Activated CD4-positive, alpha-beta T cell treated with anti-CD3 and anti-CD28 coated beads for 24 hours (primary cell): Measurements from ENCODE around the gene TSPAN1.

Experiments
- DNase-seq, 2 donors: peaks; one replicate each; pipeline ENCODE4 v3.0.0-alpha.2; 2020; ENCODE audit warnings: low read depth in 2 of 2

The TSPAN1 gene

DNA sequence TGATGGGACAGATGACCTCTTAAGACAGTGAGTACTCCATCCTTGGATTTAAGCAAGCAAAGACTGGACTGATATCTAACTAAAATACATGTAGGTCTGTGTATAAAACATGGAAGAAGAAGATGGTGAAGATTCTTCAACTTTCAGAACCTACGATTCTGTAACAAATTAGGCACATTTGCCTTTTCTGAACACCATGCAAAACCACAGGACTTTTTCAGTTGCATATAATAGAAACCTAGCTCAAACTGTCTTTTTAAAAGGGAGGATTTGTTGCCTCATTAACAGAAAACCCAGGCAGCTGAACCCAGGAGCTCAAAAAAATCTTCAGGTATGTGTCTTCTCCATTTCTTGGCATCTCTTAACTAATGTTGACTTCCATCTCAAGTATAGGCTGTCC is 14.7 kb upstream of the TSPAN1 start:
- DNase-seq = no peak

DNA sequence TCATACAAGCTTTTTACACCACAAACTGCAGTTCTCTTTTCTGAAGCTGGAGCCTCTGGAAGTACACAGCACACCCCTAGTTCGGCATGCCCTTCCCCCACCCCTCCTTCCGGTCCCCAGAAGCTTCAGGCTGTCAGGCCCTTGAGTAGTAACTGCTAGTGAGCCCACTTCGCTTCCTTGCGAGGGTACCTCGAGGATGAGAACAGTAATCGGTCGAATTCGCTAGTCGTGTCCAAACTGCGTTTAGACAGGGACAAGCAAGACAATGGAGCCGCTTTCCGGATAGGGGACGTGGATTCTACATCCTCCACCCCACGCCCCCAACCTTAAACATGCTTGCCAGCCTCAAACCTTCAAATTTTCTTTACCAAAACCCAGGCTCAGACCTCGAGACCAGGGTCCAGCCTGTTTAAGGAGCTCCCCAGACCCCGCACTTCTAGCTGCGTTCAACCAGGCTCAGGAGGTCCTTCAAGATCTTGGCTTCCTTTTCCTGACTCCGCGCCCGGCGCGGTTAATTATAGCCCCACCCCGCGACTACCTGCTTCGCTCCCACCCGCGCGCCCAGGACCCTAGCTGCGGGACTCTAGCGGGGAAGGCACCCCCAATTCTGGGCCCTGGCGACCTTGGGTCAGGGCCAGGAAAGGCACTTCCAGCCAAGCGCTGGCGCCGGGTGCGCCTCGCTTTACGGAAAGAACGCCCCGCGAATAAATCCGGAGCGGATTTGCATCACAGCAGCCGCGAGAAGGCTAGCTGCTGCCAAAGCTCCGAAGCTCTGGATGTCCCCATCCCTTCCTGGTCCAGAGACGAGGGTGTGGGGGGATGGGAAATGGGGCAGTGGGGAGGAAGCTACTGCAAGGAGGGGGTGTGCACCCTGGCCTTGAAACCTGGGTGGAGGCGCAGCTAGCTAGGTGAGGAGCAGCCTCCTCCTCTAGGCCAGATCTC is 8.1 kb upstream of the TSPAN1 start:
- DNase-seq = peak in 1 of 2 donors; percentile 33

DNA sequence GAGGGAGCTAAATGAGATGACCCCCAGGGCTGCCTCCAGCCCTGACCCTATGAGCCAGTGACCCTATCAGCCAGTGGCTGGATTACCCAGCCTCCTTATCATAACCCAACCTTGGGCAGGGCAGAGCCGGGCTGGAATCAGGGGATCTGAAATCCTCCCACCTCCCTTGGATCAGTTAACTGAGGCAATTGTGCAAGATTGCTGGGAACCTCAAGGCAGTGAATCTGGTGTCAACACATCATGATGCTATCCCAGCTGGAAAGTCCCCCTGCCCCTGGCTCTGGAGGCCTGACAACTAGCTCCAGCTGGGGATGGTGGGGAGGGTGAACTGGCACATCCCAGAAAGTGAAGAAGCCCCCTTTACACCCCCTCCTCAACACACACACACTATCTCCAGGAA is 6.4 kb upstream of the TSPAN1 start:
- DNase-seq = no peak

DNA sequence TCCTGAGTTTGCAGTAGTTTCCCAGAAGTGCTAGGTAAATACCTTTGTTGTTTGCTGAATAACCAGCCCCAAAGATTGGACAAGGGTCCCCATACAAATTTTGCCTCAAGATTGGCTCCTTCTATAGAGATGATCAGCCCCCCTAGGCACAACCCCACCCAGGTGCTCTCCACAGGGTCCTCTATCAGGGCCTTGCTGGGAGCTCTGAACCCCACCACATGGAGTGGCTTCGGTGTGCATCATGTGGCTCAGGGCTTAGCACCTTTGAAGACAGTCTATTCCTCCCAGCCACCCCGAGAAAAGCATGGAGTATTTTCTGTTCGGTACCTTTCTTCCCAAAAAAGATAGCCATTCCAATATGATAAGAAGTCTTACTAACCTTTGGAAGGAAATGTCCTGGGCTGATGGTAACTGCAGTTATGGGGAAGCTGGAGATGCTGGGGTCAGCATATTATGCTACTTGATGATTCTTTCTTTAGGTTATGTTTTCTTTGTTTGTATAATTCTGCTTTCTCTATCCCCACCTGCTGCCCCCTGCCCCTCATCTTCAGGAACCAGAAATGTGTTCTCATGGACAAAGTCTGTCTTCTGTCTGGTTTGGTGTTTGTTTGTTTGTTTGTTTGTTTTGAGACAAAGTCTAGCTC is 5.0 kb upstream of the TSPAN1 start:
- DNase-seq = no peak

DNA sequence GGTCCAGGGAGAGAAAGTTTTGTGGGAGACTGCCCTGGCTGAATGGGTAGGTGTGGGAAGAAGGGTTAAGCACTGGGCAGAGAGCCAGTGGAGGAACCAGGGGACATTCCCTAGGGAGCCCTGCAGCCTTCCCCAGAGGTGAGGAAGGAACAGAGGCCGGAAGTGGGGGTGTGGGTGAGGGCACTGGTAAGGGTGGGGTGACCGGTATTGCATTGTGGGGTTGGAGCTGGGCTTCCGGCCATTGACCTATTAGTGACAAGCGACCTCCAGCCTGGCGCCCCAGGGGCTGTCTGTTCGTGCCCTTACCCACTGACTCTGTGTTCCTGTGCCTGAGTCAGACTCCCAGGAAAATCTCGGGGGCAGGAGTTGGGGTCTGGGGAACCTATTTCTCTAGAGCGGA is 3.5 kb upstream of the TSPAN1 start:
- DNase-seq = no peak

DNA sequence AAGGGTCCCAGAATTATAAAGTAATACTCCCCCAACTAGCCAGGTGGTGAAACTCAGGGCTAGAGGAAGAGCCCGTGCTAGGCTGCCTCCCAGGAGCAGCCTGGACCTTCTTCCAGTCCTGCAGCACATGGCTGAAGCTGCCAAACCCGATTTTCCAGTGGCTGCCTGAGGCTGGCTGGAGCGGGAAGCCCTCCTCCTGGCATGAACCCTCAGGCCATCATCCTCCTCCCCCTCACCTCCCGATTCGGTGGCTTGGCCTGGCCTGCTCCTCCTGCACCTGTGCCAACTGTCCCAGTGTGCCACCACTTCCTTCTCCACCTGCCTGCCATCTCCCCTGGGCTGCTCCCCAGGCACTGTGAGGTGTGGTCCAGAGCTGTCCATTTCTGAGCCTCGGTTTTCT is 3.0 kb upstream of the TSPAN1 start:
- DNase-seq = no peak

DNA sequence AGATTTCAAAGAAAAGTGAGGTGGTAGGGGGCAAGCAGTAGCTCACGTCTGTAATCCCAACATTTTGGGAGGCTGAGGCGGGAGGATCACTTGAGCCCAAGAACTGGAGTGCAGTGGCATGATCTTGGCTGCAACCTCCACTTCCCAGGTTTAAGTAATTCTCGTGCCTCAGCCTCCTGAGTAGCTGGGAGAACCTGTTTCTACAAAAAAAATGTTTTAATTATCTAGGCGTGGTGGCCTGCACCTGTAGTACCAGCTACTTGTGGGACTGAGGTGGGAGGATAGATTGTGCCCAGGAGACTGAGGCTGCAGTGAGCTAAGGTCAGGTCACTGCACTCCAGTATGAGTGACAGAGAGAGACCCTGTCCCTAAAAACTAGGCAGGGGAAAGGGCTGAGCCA is 2.6 kb upstream of the TSPAN1 start:
- DNase-seq = no peak

DNA sequence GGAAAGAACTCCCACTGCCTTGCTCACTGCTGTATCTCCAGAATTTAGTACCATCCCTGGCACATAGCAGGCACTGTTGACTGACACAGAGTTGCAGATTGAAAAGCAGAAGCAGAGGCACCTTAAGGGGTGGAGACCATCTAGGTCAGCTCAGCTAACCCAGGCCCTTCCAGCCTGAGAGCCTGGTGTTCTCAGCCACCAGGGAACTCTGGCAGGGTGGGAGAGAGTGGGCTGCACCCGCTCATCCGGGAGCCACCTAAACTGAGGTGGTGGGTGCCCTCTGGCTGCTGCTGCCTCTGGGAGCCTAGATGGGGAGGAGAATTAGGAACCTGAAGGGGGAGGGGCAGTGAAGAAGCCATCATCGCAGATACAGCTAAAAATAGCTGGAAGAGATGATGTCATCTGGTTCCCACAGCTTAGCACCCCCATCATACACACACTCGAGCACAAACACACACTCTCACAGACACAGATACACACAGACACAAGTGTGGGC is 1.5 kb upstream of the TSPAN1 start:
- no peak for DNase-seq

DNA sequence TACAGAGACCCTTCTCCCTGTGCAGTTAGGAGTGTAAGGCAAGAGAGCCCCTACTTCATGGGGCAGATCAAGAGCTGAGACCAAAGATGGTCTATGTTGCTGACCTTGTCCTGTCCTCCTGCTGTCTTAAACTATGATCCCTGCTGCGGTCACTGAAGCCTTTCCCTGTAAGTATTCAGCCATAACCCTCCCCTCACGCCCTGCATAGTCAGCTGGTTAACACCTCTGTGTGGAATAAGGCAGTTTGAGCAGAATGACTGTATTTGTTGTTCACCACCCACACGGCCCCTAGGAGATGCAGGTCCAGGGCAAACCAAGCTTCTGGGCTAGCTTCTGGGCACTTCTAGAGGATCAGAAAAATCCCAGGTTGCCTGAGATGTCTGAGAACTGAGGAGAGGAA is 356 bp downstream of the TSPAN1 start:
- DNase-seq = no peak

DNA sequence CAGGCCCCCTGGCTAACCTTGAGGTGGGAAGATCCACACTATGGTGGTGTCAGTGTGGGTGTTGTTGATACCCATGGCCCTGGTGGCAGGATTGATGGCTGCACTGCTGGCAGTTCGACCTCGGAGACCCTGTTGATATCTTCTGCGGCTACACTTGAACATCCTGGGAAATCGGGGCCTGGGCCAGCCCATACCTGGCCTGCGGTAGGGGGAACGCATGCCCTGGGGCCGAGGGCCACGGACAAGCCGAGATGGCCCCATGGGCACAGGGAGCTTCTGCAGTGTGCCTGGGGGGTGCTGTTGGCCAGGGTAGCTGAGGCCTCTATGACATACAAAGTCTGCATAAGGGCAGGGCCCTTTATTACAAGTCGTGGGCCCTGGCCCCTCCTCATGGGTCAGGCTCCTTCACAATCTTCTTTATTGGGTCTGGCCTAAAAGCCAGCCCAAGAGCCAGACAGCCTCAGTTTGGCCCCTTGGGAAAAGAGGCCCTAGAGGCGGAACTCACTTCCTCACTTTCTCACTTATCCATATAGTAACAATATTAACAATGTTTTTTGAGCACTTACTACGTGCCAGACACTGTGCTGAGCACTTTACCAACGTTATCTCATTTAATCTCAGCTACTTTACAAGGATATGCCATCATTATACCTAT is 1.5 kb downstream of the TSPAN1 start, which contains the start of gene P3R3URF:
P3R3URF (minus strand) TSS at position 278 of the 655 bp plus-strand sequence; CDS start at position 261, 17 bp downstream.
- no peak for DNase-seq

DNA sequence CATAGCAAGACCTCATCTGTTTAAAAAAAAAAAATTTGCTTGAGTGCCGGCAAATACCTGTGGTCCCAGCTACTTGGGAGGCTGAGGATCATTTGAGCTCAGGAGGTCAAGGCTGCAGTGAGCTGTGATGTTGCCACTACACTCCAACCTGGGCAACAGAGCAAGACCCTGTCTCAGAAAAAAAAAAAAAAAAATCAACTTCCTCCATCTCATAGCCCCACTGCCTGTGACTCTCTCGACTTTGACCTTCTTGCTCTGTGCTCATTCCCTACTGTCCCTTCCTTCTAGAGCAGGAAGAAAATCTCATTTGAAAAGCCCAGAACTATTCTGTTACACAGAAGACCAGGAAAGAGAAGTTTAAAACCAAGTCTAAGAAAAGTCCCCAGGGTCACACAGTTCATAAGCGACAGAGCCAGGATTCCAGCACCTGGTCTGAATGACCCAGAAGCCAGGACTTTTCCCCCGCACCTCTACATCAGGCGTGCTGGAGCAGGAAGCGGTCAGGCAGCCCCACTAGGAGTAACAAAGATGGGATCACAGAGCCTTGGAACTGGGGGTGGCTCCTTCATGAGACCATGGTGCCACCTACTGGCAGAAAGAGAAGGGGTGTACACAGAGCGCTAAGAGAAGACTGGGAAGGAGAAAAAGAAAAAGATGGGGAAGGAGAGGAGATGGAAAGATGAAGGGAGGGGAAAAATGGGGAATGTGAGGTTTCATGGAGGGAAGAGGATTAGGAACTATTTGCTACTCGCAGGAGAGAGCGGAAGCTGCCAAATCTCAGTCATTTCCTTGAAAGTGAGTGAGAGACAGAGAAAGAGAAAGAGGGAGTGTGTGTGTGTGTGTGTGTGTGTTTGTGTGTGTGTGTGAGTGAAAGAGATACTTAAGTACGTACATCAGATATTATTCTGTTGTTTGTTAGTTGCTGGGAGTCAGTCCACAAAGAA is 4.5 kb downstream of the TSPAN1 start:
- DNase-seq = peak; percentile 48 to 55

DNA sequence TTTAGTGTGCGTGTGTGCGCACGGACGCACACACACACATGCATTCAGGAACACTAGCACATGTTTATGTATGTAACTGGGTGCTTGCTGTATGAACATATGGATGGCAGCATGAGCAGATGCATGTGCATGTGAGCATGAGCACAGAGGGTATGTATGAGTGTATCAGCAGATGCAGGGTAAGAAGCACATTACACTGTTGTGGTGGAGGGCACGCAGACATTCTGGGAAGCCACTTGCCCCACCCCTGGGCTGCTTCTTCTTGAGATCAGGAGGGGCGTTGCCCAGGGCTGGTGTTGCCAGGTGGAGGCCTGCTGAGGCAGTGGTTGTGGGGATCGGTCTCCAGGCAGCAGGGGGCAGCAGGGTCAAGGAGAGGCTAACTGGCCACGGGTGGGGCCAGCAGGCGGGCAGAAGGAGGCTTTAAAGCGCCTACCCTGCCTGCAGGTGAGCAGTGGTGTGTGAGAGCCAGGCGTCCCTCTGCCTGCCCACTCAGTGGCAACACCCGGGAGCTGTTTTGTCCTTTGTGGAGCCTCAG is 5.3 kb downstream of the TSPAN1 start:
- no peak for DNase-seq

DNA sequence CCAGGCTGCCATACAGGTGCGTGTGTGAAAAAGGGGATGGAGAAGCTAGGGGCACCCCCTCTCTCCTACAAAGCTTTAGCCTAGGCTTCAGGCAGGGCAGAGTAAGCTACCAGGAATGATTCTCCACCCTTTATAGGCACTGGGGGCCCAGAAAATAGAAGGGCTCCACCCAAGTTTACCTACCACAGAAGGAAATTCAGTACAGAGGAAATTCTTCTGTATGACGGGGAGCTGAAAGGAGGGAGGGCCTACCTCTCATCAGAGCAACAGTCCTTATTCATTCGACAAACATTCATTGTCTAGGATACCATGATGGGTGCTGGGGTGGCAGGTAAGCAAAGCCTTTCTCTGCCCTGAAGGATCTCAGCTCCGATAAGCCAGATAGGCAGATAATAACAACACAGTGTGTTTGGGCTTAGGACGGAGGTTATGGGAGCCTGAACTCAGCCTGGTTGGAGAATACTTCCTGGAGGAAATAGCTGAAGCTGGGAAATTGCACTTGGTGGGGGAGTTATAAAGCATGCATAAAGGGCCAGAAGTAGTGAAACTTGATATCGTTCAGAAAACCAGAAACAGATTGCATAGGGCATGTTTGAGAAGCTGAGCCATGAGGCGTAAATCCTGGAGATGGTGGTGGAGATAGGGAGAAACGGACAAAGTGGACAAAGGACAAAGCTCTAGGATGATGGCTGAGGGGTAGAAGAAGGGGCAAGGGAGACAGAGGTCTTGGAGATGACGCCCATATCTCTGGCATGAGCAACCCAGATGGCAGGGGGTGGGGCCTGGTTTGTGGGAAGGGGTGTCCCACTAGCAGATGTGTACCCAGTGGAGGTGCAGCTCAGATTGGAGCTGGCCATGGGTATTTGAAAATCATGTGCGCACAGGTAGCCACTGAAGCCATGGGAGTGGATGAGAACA is 6.7 kb downstream of the TSPAN1 start:
- DNase-seq = no peak

DNA sequence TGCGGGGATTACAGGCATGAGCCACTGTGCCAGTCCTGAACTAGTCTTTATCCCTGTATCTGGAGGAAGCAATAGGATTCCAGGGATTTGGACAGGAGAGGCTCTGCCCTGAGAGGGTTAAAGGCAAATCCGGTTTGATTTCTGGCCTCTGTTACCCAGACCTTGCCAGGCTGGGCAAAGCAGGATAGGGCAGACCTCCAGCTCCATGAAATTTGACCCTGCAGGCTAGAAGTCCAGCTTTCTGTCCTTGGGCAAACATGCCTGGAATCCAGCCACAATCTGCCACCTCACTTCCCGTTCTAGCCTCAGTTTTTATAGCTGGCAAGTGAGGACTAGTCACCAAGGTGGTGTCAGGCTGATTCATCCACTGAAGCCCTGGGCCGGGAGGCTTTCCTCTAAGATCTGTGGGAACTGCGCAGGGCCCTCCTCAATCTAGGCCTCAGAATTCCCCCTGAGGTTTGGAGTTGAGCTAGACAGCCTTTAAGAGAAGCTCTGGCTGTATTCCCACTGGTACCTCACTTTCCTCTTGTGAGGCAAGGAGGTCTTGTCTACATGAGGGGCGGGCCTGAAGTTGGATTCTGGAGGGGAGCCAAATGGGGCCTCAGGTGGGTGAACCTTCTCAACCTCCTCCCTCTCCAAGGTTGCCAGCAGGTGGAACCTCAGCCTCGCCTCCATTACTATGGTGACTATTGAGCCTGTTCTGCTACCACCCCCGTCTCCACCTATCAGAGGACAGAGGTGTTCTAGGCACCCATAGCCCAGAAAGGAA is 8.4 kb downstream of the TSPAN1 start:
- DNase-seq = no peak

DNA sequence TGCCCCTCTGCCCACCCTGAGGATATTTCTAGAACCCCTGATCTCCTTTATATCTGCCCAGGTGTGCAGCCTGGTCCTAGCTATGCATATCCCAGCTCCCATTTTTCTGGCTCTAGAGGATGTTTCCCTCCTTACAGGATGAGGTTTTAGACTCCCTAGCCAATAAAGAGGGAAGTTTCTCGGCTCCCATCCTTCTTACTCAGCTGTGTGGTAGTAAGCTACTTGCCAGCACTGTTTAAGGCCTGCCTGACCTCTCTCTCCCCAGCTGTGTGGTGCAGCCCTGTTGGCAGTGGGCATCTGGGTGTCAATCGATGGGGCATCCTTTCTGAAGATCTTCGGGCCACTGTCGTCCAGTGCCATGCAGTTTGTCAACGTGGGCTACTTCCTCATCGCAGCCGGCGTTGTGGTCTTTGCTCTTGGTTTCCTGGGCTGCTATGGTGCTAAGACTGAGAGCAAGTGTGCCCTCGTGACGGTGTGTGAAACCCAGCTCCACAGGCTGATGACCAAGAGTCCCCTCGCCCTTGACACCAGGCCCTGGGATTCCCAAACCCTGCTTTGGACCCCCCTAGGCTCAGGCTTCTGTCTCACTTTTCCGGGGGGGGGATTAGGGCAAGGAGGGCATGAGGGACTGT is 9.2 kb downstream of the TSPAN1 start:
- DNase-seq = no peak

DNA sequence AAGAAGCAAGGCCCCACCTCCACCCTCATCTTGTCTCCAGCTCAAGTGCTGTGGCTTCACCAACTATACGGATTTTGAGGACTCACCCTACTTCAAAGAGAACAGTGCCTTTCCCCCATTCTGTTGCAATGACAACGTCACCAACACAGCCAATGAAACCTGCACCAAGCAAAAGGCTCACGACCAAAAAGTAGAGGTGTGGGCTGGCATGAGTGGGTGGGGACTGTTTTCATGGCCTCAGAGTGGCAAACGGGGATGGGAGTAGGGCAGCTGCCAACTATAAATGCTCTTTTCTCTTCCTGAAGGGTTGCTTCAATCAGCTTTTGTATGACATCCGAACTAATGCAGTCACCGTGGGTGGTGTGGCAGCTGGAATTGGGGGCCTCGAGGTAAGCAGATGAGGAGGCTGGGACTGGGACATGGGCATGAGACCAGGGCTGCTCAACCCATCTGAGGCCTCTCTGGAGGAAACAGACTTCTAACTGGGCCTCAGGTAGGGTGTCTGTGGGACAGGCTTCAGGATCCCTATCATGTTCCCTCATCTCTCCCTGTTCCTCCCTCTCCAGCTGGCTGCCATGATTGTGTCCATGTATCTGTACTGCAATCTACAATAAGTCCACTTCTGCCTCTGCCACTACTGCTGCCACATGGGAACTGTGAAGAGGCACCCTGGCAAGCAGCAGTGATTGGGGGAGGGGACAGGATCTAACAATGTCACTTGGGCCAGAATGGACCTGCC is 10.2 kb downstream of the TSPAN1 start:
- DNase-seq = peak; percentile 40 to 47

DNA sequence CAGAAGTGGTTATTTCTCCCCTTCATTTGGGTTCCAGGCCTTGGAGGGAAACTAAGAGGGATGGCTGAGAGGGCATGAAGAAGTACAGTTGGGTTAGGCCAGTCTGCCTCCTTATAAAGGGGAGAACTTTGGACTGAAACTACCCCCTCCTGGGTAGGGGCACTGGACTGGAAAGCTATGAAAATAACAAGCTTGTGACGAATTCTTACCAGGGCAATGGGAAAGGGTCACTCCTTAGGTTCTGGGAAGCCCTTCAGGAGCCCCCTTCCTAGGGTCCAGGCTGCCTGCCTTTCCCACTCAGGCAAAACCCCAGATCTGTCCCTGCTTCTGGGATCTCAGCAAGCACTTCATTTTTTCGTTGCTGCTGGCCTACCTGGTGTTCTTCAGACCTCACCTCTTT is 11.2 kb downstream of the TSPAN1 start:
- no peak for DNase-seq
